HepG2 (cell line): ENCODE results near the gene RERE. TPM values are rescaled to one million over a fixed set of nuclear protein-coding genes. Genes with fewer than 3 reads are reported as not detected.

Experiments
- ERF ChIP-seq: IDR thresholded peaks from 2 replicates; pipeline ENCODE4 v1.6.1; 2018; ENCODE audit warnings: missing biosample characterization, missing genetic modification reagents
- HMG20A ChIP-seq: IDR thresholded peaks from 2 replicates; pipeline ENCODE4 v1.6.1; 2016; ENCODE audit warnings: borderline replicate concordance
- HOXA5 ChIP-seq: sonication (generic); formaldehyde crosslinking; IDR thresholded peaks from 2 replicates; pipeline ENCODE4 v1.4.0; 2020; ENCODE audit warnings: missing genetic modification reagents
- ISL2 ChIP-seq: sonication (generic); formaldehyde crosslinking; IDR thresholded peaks from 2 replicates; pipeline ENCODE4 v1.5.0; 2020; ENCODE audit warnings: missing genetic modification reagents
- JUND ChIP-seq: sonication (generic); formaldehyde crosslinking; IDR thresholded peaks from 2 replicates; pipeline ENCODE4 v1.8.0; 2022; ENCODE audit warnings: mild to moderate bottlenecking, missing genetic modification reagents
- REL ChIP-seq: sonication (generic); formaldehyde crosslinking; conservative IDR thresholded peaks from 2 replicates; pipeline ENCODE4 v1.8.0; 2022; ENCODE audit warnings: mild to moderate bottlenecking, missing genetic modification reagents, moderate library complexity
- RORA ChIP-seq: sonication (generic); formaldehyde crosslinking; IDR thresholded peaks from 2 replicates; pipeline ENCODE4 v1.5.0; 2020; ENCODE audit warnings: mild to moderate bottlenecking, missing genetic modification reagents, moderate library complexity
- SAFB2 ChIP-seq: sonication (generic); formaldehyde crosslinking; IDR thresholded peaks from 2 replicates; pipeline ENCODE4 v1.5.1; 2020; ENCODE audit warnings: missing genetic modification reagents, low read depth, mild to moderate bottlenecking, borderline replicate concordance
- SOX13 ChIP-seq, 3 experiments: fragments of 450-650 bp in 1 of 3; sonication (generic) in 1 of 3; formaldehyde crosslinking in 1 of 3; IDR thresholded peaks in 2 of 3; conservative IDR thresholded peaks in 1 of 3; 2 replicates each; pipeline versions ENCODE4 v1.5.0 to v1.6.1; 2016 to 2020; ENCODE audit warnings: antibody characterized with exemption in 1 of 3, mild to moderate bottlenecking in 1 of 3, missing compliant biosample characterization in 1 of 3, missing genetic modification reagents in 1 of 3, moderate library complexity in 1 of 3
- TEAD3 ChIP-seq: optimal IDR thresholded peaks from 2 replicates; pipeline ENCODE3; 2016; ENCODE audit warnings: borderline replicate concordance
- TRIM22 ChIP-seq: fragments of 450-650 bp; IDR thresholded peaks from 2 replicates; pipeline ENCODE4 v1.6.1; 2017
- ZNF282 ChIP-seq: fragments of 450-650 bp; IDR thresholded peaks from 2 replicates; pipeline ENCODE4 v1.6.1; 2018; ENCODE audit not compliant: partially characterized antibody
- ZNF574 ChIP-seq: sonication (generic); formaldehyde crosslinking; IDR thresholded peaks from 2 replicates; pipeline ENCODE4 v1.4.0; 2020; ENCODE audit warnings: missing genetic modification reagents
- ZNF782 ChIP-seq: sonication (generic); formaldehyde crosslinking; IDR thresholded peaks from 2 replicates; pipeline ENCODE4 v1.4.0; 2020; ENCODE audit warnings: missing genetic modification reagents, mild to moderate bottlenecking, borderline replicate concordance
- polyA plus RNA-seq, 8 experiments: library from polyadenylated mRNA; depleted of rRNA in 3 of 8; stranded (reverse) in 7 of 8; unstranded in 1 of 8; fragments of >200 nt; fragmentation: Illumina TruSeq in 4 of 8; extraction: Trizol in 4 of 8; gene quantifications; 2 replicates each; pipeline versions ENCODE4 v1.2.1 to v1.2.3, GENCODE V29; 2011 to 2016; ENCODE audit warnings: low read depth in 4 of 8, missing spikeins in 1 of 8, mixed read lengths in 1 of 8; ENCODE audit not compliant: insufficient read depth in 1 of 8
- total RNA-seq, 5 experiments: library from RNA; depleted of rRNA; stranded (reverse); fragments of >200 nt; fragmentation: Illumina TruSeq; extraction: Trizol; gene quantifications; 2 replicates each; pipeline ENCODE4 v1.2.3, GENCODE V29; 2016; ENCODE audit warnings: low read depth in 1 of 5
- TF ChIP-seq, protein P1 (sequence below): sonication (generic); formaldehyde crosslinking; IDR thresholded peaks from 2 replicates; pipeline ENCODE4 v1.8.1; 2022; ENCODE audit warnings: mild to moderate bottlenecking, missing genetic modification reagents
- TF ChIP-seq, protein P2 (sequence below): sonication (generic); formaldehyde crosslinking; IDR thresholded peaks from 2 replicates; pipeline ENCODE4 v1.8.1; 2023; ENCODE audit warnings: missing genetic modification reagents, mild to moderate bottlenecking, borderline replicate concordance
- TF ChIP-seq, protein P3 (sequence below): sonication (generic); formaldehyde crosslinking; conservative IDR thresholded peaks from 2 replicates; pipeline ENCODE4 v1.4.0; 2020; ENCODE audit warnings: mild to moderate bottlenecking, missing genetic modification reagents, moderate library complexity

Gene RERE
- total and polyA plus RNA-seq, 2 of the 13 experiments (the other 11 are each of a cell fraction or from before 2014, with no cell fraction given): 18.3 to 21.9 TPM

GRCh38 chr1:8643542-8644536, 173.6 kb downstream of the RERE start (continued):
- TF ChIP-seq TEAD3 (CRISPR knock-in tag): peak; percentile 20
- no peak for TF ChIP-seq SAFB2 (CRISPR knock-in tag)
- TF ChIP-seq ZNF282: no peak
- TF ChIP-seq HOXA5 (CRISPR knock-in tag): 0 out of 2 replicates have a peak, but pooled peaks have one; percentile 23
- peak; percentile 81 for TF ChIP-seq ISL2 (CRISPR knock-in tag)
- TF ChIP-seq, protein P1, sequence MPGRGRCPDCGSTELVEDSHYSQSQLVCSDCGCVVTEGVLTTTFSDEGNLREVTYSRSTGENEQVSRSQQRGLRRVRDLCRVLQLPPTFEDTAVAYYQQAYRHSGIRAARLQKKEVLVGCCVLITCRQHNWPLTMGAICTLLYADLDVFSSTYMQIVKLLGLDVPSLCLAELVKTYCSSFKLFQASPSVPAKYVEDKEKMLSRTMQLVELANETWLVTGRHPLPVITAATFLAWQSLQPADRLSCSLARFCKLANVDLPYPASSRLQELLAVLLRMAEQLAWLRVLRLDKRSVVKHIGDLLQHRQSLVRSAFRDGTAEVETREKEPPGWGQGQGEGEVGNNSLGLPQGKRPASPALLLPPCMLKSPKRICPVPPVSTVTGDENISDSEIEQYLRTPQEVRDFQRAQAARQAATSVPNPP: no peak
- peak; percentile 76; the same call in 1 of the 2 replicates for TF ChIP-seq HMG20A (CRISPR knock-in tag)
- no peak for TF ChIP-seq TRIM22
- TF ChIP-seq, protein P2, sequence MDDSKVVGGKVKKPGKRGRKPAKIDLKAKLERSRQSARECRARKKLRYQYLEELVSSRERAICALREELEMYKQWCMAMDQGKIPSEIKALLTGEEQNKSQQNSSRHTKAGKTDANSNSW (CRISPR knock-in tag): no peak
- TF ChIP-seq REL (CRISPR knock-in tag): no peak
- TF ChIP-seq ZNF782: no peak
- no peak for TF ChIP-seq SOX13 (IDR thresholded peaks at IDR 0.05)
- TF ChIP-seq SOX13 (CRISPR knock-in tag; conservative IDR thresholded peaks at IDR 0.05 in 1 of 2, IDR thresholded peaks at IDR 0.05 in 1 of 2): peak in 1 of 2 experiments; percentile 88; a peak in 2 of 4 replicates
- peak; percentile 49; the same call in 1 of the 2 replicates for TF ChIP-seq ERF (CRISPR knock-in tag)
- TF ChIP-seq, protein P3, sequence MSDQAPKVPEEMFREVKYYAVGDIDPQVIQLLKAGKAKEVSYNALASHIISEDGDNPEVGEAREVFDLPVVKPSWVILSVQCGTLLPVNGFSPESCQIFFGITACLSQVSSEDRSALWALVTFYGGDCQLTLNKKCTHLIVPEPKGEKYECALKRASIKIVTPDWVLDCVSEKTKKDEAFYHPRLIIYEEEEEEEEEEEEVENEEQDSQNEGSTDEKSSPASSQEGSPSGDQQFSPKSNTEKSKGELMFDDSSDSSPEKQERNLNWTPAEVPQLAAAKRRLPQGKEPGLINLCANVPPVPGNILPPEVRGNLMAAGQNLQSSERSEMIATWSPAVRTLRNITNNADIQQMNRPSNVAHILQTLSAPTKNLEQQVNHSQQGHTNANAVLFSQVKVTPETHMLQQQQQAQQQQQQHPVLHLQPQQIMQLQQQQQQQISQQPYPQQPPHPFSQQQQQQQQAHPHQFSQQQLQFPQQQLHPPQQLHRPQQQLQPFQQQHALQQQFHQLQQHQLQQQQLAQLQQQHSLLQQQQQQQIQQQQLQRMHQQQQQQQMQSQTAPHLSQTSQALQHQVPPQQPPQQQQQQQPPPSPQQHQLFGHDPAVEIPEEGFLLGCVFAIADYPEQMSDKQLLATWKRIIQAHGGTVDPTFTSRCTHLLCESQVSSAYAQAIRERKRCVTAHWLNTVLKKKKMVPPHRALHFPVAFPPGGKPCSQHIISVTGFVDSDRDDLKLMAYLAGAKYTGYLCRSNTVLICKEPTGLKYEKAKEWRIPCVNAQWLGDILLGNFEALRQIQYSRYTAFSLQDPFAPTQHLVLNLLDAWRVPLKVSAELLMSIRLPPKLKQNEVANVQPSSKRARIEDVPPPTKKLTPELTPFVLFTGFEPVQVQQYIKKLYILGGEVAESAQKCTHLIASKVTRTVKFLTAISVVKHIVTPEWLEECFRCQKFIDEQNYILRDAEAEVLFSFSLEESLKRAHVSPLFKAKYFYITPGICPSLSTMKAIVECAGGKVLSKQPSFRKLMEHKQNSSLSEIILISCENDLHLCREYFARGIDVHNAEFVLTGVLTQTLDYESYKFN (CRISPR knock-in tag): peak; percentile 88
- TF ChIP-seq RORA: no peak
- TF ChIP-seq JUND (CRISPR knock-in tag): no peak
- TF ChIP-seq ZNF574 (CRISPR knock-in tag): peak; percentile 31; the same call in 1 of the 2 replicates
